NCI-H1436 (cell line): Measurements from ENCODE around the gene ZBTB7C.

ENCODE experiments used
- DNase-seq: peaks from one replicate; lab custom pipeline; 2025; lab: John Stamatoyannopoulos, UW

Gene ZBTB7C

DNA sequence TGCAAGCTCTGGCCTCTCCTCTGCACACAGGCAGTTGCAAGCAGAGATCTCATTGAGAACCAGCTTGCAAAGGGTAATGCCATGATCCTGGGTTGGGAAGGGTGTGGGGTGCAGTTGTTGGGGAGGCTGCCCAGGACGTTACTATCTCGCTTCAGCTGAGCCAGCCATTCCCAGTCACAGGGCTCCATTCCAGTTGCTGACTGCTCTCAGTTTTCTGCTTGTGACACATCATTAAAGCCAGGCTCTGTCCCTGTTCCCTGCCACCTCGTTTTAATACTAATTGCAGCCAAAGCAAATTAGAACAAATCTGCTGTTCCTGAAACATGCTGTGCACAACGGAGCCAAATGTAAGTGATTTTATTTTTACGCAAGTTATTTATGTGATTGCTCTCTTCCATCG is 416.2 kb downstream of the ZBTB7C start:
- no peak for DNase-seq

- DNase-seq, result no peak
Measured at GRCh38 chr18:47992266-47992665, 416.9 kb downstream of the ZBTB7C start.

DNA sequence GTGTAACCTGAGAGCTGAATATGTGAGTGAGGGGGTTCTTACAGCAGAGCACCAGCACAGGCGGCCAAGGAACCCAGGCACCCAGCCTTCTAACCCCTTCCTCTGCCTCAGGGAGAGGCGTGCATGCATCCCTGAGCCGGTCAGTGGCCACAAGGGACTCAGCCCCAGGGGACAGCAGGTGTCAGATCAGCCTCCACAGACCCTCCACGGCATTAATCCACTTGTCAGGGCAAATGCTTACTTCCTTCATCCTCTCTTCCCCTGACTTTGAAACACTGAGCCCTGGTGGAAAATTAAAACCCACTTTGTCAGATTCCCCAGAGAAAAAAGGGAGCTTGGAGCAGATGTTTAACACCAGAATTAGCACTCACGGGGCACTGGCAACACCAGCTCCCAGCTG is 418.2 kb downstream of the ZBTB7C start:
- peak; percentile 57 for DNase-seq

- DNase-seq, result no peak
Measured at GRCh38 chr18:47987388-47987699, 421.8 kb downstream of the ZBTB7C start.

DNA sequence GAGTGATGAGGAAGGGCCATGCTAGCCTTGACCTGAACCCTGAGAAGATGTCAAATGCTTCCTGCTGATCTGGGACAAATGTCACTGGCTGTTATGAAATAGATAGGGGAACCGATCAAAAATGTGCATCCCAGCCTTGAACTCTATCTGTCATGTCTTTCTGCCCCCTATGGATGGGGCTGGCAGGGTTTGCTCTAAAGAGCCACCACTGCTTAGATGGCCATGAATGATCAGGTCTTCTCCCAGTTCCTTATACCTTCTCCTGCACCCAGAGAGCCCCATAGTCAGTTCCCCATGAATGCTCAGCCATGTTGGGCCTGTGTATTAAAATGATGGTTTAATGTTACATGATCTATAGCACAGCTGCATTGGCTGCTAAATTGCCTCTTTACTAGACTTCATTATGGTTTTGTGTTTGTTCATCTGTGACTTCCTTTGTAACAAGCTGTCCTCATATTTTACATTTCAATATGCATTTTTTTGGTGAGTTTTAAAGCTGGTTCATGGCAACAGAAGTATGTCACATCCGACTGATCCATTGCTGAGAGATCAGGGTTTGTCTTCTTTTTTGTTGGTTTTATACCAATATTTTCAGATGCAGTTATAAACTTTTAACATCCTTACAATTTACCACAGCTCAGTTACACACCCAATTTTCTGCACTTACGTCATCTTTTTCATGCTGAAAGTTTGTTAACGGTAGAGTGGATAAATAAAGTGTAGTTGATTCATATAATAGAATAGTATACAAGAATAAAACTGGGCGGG is 422.4 kb downstream of the ZBTB7C start:
- DNase-seq, result no peak

GRCh38 chr18:47985866-47986265 is 423.3 kb downstream of the ZBTB7C start:
- no peak for DNase-seq

DNA sequence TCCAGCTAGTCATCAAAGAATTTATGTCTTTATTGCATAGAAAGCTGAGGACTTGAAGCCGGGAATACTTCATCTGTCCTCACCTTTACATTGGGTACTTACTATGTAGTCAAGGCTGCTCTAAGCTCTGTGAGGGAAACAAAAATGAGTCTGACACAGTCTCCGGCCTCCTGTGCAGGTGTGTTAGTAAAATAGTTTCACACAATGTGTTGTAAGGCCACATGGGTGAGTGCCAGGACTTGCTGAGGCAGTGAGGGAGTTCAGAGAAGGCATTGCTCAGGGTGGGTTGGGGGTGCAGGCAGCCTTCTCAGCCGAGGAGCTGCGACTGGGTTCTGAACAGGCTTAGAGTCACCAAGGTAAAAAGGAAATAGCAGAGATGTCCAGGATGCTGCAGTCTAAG is 424.2 kb downstream of the ZBTB7C start:
- no peak for DNase-seq

DNA sequence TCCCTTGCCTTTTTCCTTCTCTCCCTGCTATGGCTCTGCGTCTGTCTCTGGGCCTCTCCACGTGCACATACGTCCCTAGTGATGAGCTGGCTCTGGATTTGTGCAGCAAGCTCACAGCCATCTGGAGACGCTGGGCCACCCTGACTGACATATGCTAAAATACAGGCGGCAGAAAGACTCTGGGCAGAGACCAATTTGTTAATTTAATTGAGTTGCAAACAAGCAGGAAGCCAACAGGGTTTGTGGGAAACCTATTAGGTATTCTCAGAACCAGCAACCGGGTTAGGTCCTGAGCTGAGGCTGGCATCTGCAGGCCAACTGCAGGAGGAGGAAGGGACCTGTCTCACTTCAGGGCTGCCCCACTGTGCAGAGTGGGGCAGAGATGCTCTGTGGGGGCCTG is 425.2 kb downstream of the ZBTB7C start:
- no peak for DNase-seq

- DNase-seq, result no peak
Measured at GRCh38 chr18:47983055-47983454, 426.1 kb downstream of the ZBTB7C start.

- no peak for DNase-seq
Measured at GRCh38 chr18:47981830-47982229, 427.4 kb downstream of the ZBTB7C start.

DNA sequence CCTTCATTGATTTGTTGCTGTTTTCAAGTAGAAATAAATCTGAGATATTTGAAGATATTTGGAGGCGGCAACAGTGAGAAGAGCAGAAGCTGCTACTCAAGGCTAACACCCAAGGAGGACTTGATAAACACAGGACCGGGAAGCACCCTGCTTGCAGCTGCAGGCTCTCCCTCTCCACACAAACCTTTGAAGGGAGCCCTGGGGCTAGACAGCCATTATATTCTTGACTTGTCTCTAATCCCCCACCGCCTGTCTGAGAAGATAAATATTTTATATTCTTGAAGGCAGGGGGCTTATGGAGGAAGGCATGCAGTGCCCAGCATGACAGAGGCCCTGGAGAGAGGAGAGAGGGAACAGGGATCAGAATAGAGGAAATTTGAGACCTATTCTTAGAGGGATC is 427.9 kb downstream of the ZBTB7C start:
- DNase-seq, result no peak

DNA sequence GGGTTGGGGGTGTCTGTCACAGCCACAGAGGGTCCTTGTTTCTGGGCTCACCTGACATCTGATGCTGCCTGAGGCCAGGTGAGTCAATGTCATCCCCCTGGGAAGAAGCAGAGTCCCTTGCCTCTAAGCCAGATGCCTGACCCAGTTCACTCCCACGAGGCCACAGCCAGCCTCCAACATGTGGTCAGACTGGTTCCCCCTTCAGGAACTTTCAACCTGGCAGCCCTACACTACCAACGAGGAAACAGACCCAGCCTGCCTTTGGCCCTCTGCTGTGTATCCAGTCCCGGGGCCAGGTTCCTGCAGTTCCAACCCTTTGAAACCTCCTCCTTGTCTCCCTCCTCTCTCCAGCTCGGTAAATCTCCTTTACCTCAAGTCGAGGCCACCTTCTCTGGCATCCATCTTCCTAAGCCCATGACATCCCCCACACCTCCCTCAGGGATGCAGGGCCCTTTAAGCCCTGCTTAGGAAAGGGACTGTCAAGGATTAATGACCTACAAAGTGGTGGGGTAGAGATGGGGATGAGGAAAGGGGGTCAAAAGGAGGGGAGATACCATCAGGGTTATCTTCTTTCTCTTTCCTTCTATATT is 429.5 kb downstream of the ZBTB7C start:
- DNase-seq, result no peak

- no peak for DNase-seq
Measured at GRCh38 chr18:47978603-47979002, 430.6 kb downstream of the ZBTB7C start.

DNA sequence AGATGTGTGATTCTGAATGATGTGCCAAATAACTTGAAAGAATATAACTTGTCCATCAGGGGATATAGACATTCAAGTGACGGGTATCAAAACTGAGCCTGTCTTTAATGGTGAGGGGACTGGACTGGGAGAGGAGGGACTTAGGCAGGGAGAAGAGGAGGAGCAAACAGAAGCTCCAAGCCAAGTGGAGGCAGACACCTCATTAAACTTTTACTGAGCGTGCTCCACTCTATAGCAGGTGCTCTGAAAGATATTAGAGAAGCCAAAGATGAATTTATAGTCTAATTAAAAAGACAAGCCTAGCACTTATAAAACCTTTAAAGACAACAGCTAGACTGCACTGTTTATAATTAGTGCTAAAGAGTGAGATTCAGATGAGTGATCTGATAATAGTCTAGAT is 431.0 kb downstream of the ZBTB7C start:
- DNase-seq, result no peak
